ENCODE data around the gene ZFAND2A. TPM values are rescaled to one million over a fixed set of nuclear protein-coding genes. Genes with fewer than 3 reads are reported as not detected.

Gene ZFAND2A
- total and polyA plus RNA-seq, 2 donors from 2014 or later: 21.9 to 27.6 TPM

DNA sequence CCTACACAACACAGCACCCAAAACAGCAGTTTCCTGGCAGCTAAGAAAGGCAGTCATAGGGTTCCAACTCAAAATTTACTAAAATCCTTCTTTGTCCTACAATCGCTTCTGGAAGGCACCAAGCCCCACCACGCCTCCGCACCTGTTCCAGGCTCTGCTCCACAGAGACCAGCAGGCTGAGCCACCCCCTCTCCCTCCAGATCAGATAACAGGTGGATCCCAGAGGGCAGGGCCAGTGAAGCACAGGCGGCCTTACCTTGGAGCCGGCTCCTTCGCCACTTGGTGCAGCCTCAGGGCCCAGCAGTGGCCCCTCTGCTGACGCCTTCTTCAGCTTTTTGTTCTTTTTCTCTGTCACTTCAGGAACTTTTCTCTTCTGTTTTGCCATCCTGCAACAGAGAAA, 33.0 kb downstream of the ZFAND2A start:
- peak in 1 of 5 donors; percentile 32 for DNase-seq
- no peaks in the 10 kb centered on the region for H3K36me3 ChIP-seq (ENCODE audit: control insufficient read depth in 2 of 3, insufficient read depth in 3 of 3, low read length in 3 of 3)
- no peaks in the 10 kb centered on the region for H3K9me3 ChIP-seq (ENCODE audit: control insufficient read depth in 2 of 3, insufficient read depth in 1 of 3, low read length in 3 of 3)

DNA sequence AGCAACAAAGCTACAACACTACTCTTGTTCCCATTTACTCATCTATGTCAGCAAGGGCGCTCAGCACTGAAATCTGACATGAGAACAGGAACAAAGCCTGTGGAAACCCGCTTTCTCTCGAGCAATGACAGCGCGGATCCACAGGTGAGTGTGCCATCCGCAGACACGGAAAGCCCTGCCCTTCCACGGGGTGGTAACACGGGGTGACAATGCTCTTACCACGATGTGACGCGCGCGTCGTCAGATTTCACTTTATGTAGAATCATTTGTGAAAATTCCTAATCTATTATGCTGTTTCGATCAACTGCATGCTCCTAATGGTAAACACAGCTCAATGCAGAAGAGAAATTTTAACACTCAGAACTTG, 34.4 kb downstream of the ZFAND2A start:
- no peak overlapping the region for H3K9ac ChIP-seq (ENCODE audit: low read length in 3 of 3)
- no peak overlapping the region for H3K27ac ChIP-seq (ENCODE audit: low read depth in 2 of 2, low read length in 2 of 2)
- DNase-seq (peak in 1 of 5 donors; percentile 48), FAIRE-seq (no peak)
- H3K4me3 ChIP-seq (ENCODE audit: low read length in 3 of 3): no peak overlapping the region
- intact Hi-C loops (cut with DNase I): no loop called here
- no peaks in the 10 kb centered on the region for H3K36me3 ChIP-seq (ENCODE audit: control insufficient read depth in 2 of 3, insufficient read depth in 3 of 3, low read length in 3 of 3)
- no peaks in the 10 kb centered on the region for H3K9me3 ChIP-seq (ENCODE audit: control insufficient read depth in 2 of 3, insufficient read depth in 1 of 3, low read length in 3 of 3)
- H3K27me3 ChIP-seq (ENCODE audit: control insufficient read depth, insufficient read depth, low read length): no peaks in the 10 kb centered on the region
- peaks cover 0 to 12% (median 4%) of the 10 kb centered on the region in 3 donors for H3K4me1 ChIP-seq (ENCODE audit: control insufficient read depth in 2 of 3, insufficient read depth in 2 of 3, low read depth in 1 of 3, low read length in 3 of 3)
- TF ChIP-seq, protein P1, sequence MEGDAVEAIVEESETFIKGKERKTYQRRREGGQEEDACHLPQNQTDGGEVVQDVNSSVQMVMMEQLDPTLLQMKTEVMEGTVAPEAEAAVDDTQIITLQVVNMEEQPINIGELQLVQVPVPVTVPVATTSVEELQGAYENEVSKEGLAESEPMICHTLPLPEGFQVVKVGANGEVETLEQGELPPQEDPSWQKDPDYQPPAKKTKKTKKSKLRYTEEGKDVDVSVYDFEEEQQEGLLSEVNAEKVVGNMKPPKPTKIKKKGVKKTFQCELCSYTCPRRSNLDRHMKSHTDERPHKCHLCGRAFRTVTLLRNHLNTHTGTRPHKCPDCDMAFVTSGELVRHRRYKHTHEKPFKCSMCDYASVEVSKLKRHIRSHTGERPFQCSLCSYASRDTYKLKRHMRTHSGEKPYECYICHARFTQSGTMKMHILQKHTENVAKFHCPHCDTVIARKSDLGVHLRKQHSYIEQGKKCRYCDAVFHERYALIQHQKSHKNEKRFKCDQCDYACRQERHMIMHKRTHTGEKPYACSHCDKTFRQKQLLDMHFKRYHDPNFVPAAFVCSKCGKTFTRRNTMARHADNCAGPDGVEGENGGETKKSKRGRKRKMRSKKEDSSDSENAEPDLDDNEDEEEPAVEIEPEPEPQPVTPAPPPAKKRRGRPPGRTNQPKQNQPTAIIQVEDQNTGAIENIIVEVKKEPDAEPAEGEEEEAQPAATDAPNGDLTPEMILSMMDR (IDR thresholded peaks at IDR 0.05; ENCODE audit: borderline replicate concordance, extremely low read depth, insufficient read depth): no peak

More for the DNA sequence above, 33.0 kb downstream of the ZFAND2A start:
- intact Hi-C loops (cut with DNase I): no loop called here
- no peak overlapping the region for H3K9ac ChIP-seq (ENCODE audit: low read length in 3 of 3)
- TF ChIP-seq, protein P1 (IDR thresholded peaks at IDR 0.05; ENCODE audit: borderline replicate concordance, extremely low read depth, insufficient read depth): no peak
- H3K4me1 ChIP-seq (ENCODE audit: control insufficient read depth in 2 of 3, insufficient read depth in 2 of 3, low read depth in 1 of 3, low read length in 3 of 3): peaks cover 0 to 10% (median 0%) of the 10 kb centered on the region in 3 donors
- no peak overlapping the region for H3K4me3 ChIP-seq (ENCODE audit: low read length in 3 of 3)
- no peaks in the 10 kb centered on the region for H3K27me3 ChIP-seq (ENCODE audit: control insufficient read depth, insufficient read depth, low read length)
- FAIRE-seq: no peak
- no peak overlapping the region for H3K27ac ChIP-seq (ENCODE audit: low read depth in 2 of 2, low read length in 2 of 2)

DNA sequence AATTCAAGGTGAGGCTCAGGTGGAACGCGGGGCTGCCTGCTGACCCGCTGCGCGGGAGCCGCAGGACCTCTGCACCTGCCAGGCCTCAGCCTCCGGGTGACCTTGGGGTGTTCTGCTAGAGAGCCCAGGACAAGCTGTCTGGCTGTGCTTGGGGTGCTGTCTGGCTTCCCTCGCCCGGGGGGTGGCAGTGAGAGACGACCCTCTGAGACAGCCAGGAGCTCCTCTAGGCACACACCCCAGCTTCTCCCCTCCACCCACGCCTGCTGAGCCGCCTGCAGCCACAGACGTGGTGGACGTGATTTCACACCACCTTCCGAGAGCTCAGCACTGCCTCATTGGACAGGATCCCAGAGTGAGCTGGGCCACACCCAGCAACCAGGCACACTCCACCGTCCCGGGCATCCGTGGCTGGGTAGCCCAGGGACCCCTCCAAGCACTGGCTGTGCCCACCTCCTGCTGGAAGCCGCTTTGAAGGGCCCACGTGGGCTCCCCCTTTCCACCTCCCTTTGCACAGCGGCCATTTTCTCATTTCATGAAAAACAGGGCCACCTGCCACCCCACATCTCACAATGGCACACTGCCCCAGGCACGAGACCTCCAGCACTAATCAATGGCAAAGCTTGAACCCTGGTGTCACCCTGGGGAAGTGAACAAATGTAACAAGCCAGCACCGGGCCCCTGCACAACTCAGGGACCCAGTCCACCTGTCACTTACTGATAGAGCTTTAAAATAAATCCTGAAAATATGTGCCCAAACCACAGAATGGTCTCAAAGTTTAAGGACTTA, 35.0 kb downstream of the ZFAND2A start:
- H3K27ac ChIP-seq (ENCODE audit: low read depth in 2 of 2, low read length in 2 of 2): no peak overlapping the region
- FAIRE-seq: no peak
- peak in 1 of 5 donors; percentile 83 for DNase-seq

More for the DNA sequence above, 35.0 kb downstream of the ZFAND2A start:
- H3K9me3 ChIP-seq (ENCODE audit: control insufficient read depth in 2 of 3, insufficient read depth in 1 of 3, low read length in 3 of 3): no peaks in the 10 kb centered on the region
- no peaks in the 10 kb centered on the region for H3K36me3 ChIP-seq (ENCODE audit: control insufficient read depth in 2 of 3, insufficient read depth in 3 of 3, low read length in 3 of 3)
- intact Hi-C loops (cut with DNase I): no loop called here
- H3K4me1 ChIP-seq (ENCODE audit: control insufficient read depth in 2 of 3, insufficient read depth in 2 of 3, low read depth in 1 of 3, low read length in 3 of 3): peaks cover 0 to 12% (median 4%) of the 10 kb centered on the region in 3 donors
- TF ChIP-seq, protein P1 (IDR thresholded peaks at IDR 0.05; ENCODE audit: borderline replicate concordance, extremely low read depth, insufficient read depth): no peak
- H3K9ac ChIP-seq (ENCODE audit: low read length in 3 of 3): no peak overlapping the region
- H3K27me3 ChIP-seq (ENCODE audit: control insufficient read depth, insufficient read depth, low read length): no peaks in the 10 kb centered on the region
- no peak overlapping the region for H3K4me3 ChIP-seq (ENCODE audit: low read length in 3 of 3)
